Esophagus mucosa (tissue), 1 donor: ENCODE measurements around the gene TSC22D2. TPM values are rescaled to one million over a fixed set of nuclear protein-coding genes. Genes with fewer than 3 reads are reported as not detected.
A peak's percentile ranks its signal among the peaks of the same experiment; 100 is the strongest.
"Not testable (repeated sequence)": the region's sequence is repeated elsewhere in the genome, so short reads cannot be mapped to it uniquely, and the experiment has no call there.

Experiments used
- ATAC-seq: fragments of 200-7000 bp; cut with Tn5 transposase; one replicate; pipeline ENCODE4 v1.9.1; 2020
- total RNA-seq: library from RNA; stranded (reverse); gene quantifications from one replicate; pipeline ENCODE4 v1.2.4, GENCODE V29; 2023
- donor health status: DM: yes; HTN: yes; CAD: no.

Gene TSC22D2
- total RNA-seq, 1 donor from 2014 or later, result 28.1 TPM

- ATAC-seq, result no peak
These were observed 82.3 kb downstream of the TSC22D2 start for GRCh38 chr3:150490277-150490986.

- ATAC-seq, result no peak
These were observed 86.4 kb downstream of the TSC22D2 start for GRCh38 chr3:150494411-150494977.

- ATAC-seq, result no peak
These were observed 87.1 kb downstream of the TSC22D2 start for GRCh38 chr3:150495149-150495548.

GRCh38 chr3:150495563-150496168 lies 87.6 kb downstream of the TSC22D2 start:
- no peak for ATAC-seq

GRCh38 chr3:150497956-150498355 lies 89.9 kb downstream of the TSC22D2 start:
- ATAC-seq, result peak; percentile 59

GRCh38 chr3:150500960-150501359 lies 92.9 kb downstream of the TSC22D2 start:
- ATAC-seq, result not testable (repeated sequence)

- no peak for ATAC-seq
These were observed 95.5 kb downstream of the TSC22D2 start for GRCh38 chr3:150503402-150504099.

GRCh38 chr3:150504483-150504882 lies 96.4 kb downstream of the TSC22D2 start:
- ATAC-seq, result no peak

- ATAC-seq, result no peak
These were observed 100.3 kb downstream of the TSC22D2 start for GRCh38 chr3:150508401-150508800.

- no peak for ATAC-seq
These were observed 101.7 kb downstream of the TSC22D2 start for GRCh38 chr3:150509780-150510179.

- ATAC-seq, result no peak
These were observed 103.2 kb downstream of the TSC22D2 start for GRCh38 chr3:150511122-150511821.

GRCh38 chr3:150515210-150515609 lies 107.1 kb downstream of the TSC22D2 start:
- ATAC-seq, result peak; percentile 50

Other genes with a start within 250 kb of the TSC22D2 start
- gene SERP1, start 138.2 kb downstream of the TSC22D2 start, total RNA-seq, result 55.5 TPM
- 69.0 TPM for gene EIF2A, start 138.5 kb downstream of the TSC22D2 start, total RNA-seq
- gene SELENOT, start 195.0 kb downstream of the TSC22D2 start, total RNA-seq, result 68.7 TPM